T-helper 2 cell (primary cell): ENCODE data around the gene UGT1A10.

Experiments
- DNase-seq, 5 experiments: peaks; one replicate each; pipeline versions ENCODE4 v3.0.0 to v3.0.0-alpha.2; 2012 to 2022

Gene UGT1A10

GRCh38 chr2:233810385-233810784 lies 174.1 kb downstream of the UGT1A10 start:
- DNase-seq = no peak

DNA sequence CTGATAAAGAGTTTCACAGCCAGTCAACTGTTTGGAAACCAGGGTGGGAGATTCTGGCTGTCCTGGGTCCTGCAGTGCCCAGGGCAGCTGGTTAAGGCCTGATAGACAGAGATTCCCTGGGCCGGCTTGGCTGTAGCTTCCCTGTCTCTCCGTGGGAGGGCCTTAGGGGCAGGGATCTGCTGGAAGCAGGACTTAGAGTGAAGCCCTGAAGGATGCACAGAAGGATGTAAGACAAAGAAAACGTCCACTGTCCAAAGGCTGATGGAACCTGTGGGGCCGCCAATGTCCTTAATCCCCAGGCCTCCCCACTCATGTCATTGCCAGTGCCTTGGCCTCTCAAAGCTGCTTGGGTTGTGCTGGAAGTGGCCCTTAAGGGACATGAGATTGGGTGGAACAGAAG lies 174.8 kb downstream of the UGT1A10 start:
- no peak for DNase-seq

- no peak for DNase-seq
Measured at GRCh38 chr2:233811732-233812131, 175.5 kb downstream of the UGT1A10 start.

GRCh38 chr2:233813236-233814055 lies 177.2 kb downstream of the UGT1A10 start:
- DNase-seq = no peak

GRCh38 chr2:233814056-233814835 lies 178.0 kb downstream of the UGT1A10 start:
- no peak for DNase-seq

- no peak for DNase-seq
Measured at GRCh38 chr2:233815861-233816260, 179.6 kb downstream of the UGT1A10 start.

- DNase-seq = no peak
Measured at GRCh38 chr2:233816334-233816733, 180.1 kb downstream of the UGT1A10 start.

DNA sequence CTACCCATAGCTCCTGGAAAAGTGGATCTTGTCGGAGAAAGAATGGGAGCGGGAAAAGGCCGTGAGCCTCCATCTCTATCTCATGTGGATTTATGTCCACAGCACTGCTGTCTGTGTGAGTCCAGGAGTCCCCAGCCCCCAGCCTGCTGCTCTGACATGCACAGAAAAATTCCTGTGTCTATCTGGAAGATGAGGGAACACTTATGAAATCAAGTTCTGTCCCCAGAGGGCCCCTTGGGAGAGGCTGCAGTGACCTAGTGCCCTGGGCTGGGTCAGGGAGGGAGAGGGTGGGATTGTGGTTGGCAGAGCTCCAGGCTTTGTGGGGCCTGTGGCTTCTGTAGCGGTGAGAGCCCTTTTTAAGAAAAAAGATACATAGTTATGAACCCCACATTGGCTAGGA lies 180.5 kb downstream of the UGT1A10 start:
- no peak for DNase-seq

DNA sequence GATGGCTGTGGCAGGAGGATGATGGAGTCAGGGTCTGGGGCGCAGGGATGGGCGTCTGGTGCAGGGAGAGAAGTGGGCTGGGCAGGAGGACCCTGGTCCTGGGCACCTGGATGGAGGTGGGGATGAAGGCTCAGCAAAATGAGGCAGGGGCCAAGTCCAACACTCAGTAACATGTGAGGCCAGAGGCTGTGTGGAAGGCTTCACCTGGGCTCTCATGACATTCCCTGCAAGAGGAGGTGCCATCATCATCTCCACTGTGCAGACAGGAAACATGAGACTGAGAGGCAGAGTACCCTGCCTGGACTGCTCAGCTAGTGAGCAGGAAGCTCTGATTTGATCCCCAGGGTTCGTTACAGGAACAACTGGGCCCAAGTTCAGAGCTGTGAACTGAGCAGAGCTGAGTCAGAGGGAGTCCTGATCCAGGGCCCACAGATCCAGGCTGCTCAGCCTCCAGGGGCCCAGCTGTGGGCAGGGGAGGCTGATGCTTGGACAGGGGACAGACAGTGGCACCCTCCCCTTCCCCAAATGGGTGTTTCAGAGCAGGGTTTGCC lies 181.2 kb downstream of the UGT1A10 start:
- DNase-seq = no peak

GRCh38 chr2:233817995-233818638 lies 181.9 kb downstream of the UGT1A10 start:
- no peak for DNase-seq

DNA sequence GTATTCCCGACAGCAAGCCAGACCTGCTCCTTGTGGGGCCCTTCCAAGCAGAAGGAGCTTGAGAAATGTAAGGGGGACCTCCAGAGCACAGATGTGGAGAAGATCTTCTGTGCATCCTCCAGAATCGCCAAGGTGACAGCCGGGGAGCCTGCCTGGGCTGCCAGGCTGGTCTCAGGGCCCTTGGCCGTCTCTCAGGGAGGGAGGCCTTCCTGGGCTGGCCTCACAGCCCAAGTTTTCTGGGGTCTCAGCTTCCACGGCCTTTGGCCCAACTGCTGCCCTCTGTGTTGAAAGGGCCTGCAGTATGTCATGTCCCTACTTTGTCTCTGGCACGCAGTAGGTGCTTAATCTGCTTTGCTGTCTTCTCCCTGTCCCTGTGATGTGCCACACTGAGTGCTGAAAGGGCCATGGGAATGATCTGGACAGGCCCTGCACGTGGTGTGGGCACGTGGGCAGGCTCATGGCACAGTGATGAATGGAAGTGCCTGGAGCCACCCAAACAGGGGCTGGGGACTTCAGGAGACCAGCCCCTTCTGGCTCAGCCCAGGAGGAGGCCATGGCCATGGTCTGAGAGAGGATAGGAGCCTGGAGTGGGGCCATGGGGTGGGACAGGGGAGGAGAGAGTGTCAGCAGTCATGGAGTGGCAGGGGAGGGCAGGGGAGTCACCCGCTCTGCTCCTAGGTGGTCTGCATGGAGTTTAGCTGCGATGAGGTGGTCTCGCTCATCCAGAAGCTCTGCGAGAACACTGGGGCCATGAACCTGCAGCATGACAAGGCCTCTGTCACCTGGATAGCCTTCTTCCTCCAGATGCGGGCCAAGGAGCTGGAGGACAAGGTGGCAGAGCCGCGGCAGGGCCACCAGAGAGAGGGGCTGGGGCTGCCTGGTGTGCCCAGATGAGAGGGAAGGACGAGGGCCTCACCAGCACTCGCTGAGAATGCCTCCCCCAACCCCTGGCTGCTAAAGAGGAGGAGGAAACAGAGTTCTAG lies 182.7 kb downstream of the UGT1A10 start:
- no peak for DNase-seq

GRCh38 chr2:233819884-233820773 lies 183.9 kb downstream of the UGT1A10 start:
- DNase-seq = no peak

- no peak for DNase-seq
Measured at GRCh38 chr2:233820774-233821105, 184.5 kb downstream of the UGT1A10 start.

DNA sequence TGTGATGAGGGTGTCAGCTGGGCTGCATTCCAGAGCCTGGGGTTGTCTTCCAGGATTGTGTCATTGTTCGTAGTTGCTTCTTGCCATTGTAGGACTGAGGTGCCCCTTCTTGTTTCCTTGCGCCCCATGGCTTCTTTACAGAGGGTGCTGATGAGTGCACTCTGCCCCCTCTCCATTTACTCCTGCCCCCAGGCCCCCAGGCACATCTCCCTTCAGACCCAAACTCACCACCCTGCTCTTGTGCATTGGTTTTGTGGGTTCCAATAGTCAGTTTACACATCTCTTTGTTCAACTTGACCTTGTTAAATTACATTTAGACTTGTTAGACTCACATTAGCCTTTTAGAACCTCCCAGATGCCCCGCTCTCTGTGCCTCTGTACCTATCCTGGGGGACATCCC lies 184.9 kb downstream of the UGT1A10 start:
- no peak for DNase-seq

- DNase-seq = no peak
Measured at GRCh38 chr2:233821709-233822100, 185.5 kb downstream of the UGT1A10 start.

DNA sequence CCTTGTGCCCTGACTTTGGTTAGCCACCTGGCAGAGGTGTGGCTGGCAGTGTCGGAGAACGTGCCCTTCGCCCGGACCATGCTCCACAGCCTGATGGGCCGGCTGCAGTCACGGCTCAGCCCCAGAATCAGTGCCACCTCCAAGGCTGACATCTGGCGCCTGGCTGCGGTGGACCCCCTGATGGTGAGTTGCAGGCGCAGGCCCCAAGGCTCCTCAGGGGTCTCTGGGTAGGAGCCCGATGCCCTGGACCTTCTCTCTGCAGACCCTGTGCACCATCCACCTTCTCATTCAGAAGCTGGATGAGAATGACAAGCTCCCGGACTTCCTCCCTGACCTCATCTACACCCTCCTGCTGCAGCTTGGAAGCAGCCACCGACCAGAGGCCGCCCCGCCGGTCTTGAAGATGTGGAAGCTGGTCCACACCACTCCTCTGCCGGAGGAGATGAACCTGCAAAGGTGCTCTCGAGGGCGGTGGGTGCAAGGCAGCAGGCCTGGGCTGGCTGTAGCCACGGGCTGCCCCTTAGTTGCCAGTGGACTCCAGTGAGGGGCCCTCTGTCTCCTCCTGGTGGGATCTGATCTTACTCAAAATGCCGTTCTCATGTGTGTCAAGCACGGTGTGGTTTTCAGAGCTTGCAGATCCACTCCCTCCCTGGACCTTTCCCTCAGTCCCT lies 186.0 kb downstream of the UGT1A10 start:
- DNase-seq = no peak
